ENCODE measurements around the gene BABAM2. TPM values are rescaled to one million over a fixed set of nuclear protein-coding genes. Genes with fewer than 3 reads are reported as not detected.

Gene BABAM2
- total RNA-seq, 1 experiment from 2014 or later, result 27.1 TPM

- no peaks in the 10 kb centered on the region for H3K23me2 ChIP-seq (ENCODE audit: insufficient read length, low read depth, low read length, poor library complexity, severe bottlenecking)
- no peak overlapping the region for H3K9ac ChIP-seq (ENCODE audit: extremely low read depth, insufficient read length, low read length)
- H3K27me3 Mint-ChIP-seq (ENCODE audit: low read depth), result no peaks in the 10 kb centered on the region
- no peak overlapping the region for H3K4me3 Mint-ChIP-seq
- no peaks in the 10 kb centered on the region for H4K20me1 ChIP-seq (ENCODE audit: control insufficient read depth, insufficient read depth, insufficient read length)
- H3K18ac ChIP-seq (ENCODE audit: insufficient read length, low read depth, low read length), result no peak overlapping the region
- no peak overlapping the region for H2BK12ac ChIP-seq (ENCODE audit: insufficient read length, low read depth, low read length)
- H3K56ac ChIP-seq (ENCODE audit: insufficient read length, low read depth, low read length), result no peak overlapping the region
- no peak overlapping the region for H3K4ac ChIP-seq (ENCODE audit: low read depth, low read length)
- H3K4me2 ChIP-seq (ENCODE audit: insufficient read depth, insufficient read length, low read length), result no peak overlapping the region
- no peaks in the 10 kb centered on the region for H3K4me1 Mint-ChIP-seq
- H3K27me3 ChIP-seq (ENCODE audit: insufficient read depth, low read length), result no peaks in the 10 kb centered on the region
- no CpG with 5 or more reads among the region's 1 CpG for WGBS (ENCODE audit: extremely low coverage, insufficient read length, low lambda C conversion rate)
- H3K14ac ChIP-seq (ENCODE audit: insufficient read depth, low read length), result no peak overlapping the region
- DNase-seq, result no peak
- H3K9me3 Mint-ChIP-seq, result no peaks in the 10 kb centered on the region
- H4K91ac ChIP-seq (ENCODE audit: insufficient read length, low read depth, low read length), result no peak overlapping the region
- H2AFZ ChIP-seq (ENCODE audit: low read length), result no peak overlapping the region
- no peak overlapping the region for H3T11ph ChIP-seq (ENCODE audit: low read length)
- H4K8ac ChIP-seq (replicated peaks; ENCODE audit: insufficient read length, low read depth, low read length), result no peak overlapping the region
- H3K79me1 ChIP-seq (ENCODE audit: insufficient read depth, low read depth, low read length, poor library complexity, severe bottlenecking), result no peaks in the 10 kb centered on the region
- H3K23ac ChIP-seq (ENCODE audit: insufficient read length, low read depth, low read length), result no peak overlapping the region
- no peak for TF ChIP-seq CTCF (conservative IDR thresholded peaks at IDR 0.05)
- H3K27ac ChIP-seq (ENCODE audit: insufficient read length, low read depth, low read length), result no peak overlapping the region
- no peak overlapping the region for H4K5ac ChIP-seq (ENCODE audit: insufficient read length, low read depth, low read length)
- no peak overlapping the region for H2AK5ac ChIP-seq (ENCODE audit: insufficient read length, low read length)
- no peaks in the 10 kb centered on the region; the same call in 1 of the 2 replicates for H3K4me1 ChIP-seq (ENCODE audit: insufficient read depth, low read length)
- no peak overlapping the region for H3K27ac Mint-ChIP-seq
- no peaks in the 10 kb centered on the region for H3K9me3 ChIP-seq (ENCODE audit: control insufficient read depth, low read depth, low read length)
- no peak overlapping the region for H2BK15ac ChIP-seq (ENCODE audit: low read depth, low read length)
- H2BK5ac ChIP-seq (ENCODE audit: insufficient read length, low read length), result no peak overlapping the region
- no peak overlapping the region for H2BK120ac ChIP-seq (ENCODE audit: low read depth, low read length, poor library complexity, severe bottlenecking)
- no peaks in the 10 kb centered on the region for H3K36me3 Mint-ChIP-seq (ENCODE audit: insufficient read depth in 1 of 3, low read depth in 3 of 3)
- no peaks in the 10 kb centered on the region for H3K79me2 ChIP-seq (ENCODE audit: insufficient read depth, low read length)
- no peak overlapping the region for H2BK20ac ChIP-seq (ENCODE audit: low read depth, low read length, poor library complexity, severe bottlenecking)
These were observed 356.8 kb downstream of the BABAM2 start for GRCh38 chr2:28247290-28247689.

All from H9 (cell line).